ENCODE results near the gene VAV3. TPM values are rescaled to one million over a fixed set of nuclear protein-coding genes. Genes with fewer than 3 reads are reported as not detected.

VAV3 gene
- polyA plus RNA-seq, 1 donor (not counting 4 experiments of a cell fraction or from before 2014, with no cell fraction given), result 19.6 TPM

- Histone ChIP-seq H3K27ac (ENCODE audit: control insufficient read depth, insufficient read depth, low read length) (no peak overlapping the region), H3K27me3 (ENCODE audit: control insufficient read depth, extremely low read depth, insufficient read depth, low read length) (no peaks in the 10 kb centered on the region), H3K9me3 (ENCODE audit: control insufficient read depth, low read depth, low read length) (no peaks in the 10 kb centered on the region), H3K9ac (ENCODE audit: control insufficient read depth, extremely low read depth, insufficient read depth, low read length) (no peak overlapping the region), H3K4me1 (ENCODE audit: control insufficient read depth, extremely low read depth, insufficient read depth, low read length) (no peaks in the 10 kb centered on the region), H2AFZ (ENCODE audit: control insufficient read depth, low read length) (no peak overlapping the region), H4K20me1 (ENCODE audit: control insufficient read depth, extremely low read depth, insufficient read depth, low read length) (no peaks in the 10 kb centered on the region), H3K36me3 (ENCODE audit: control insufficient read depth in 2 of 2, extremely low read depth in 1 of 2, insufficient read depth in 2 of 2, low read length in 2 of 2) (no peaks in the 10 kb centered on the region), H3K79me2 (ENCODE audit: control insufficient read depth, insufficient read depth, low read length) (no peaks in the 10 kb centered on the region), H3K4me2 (ENCODE audit: control insufficient read depth, extremely low read depth, insufficient read depth, low read depth, low read length) (no peak overlapping the region), H3K9me1 (ENCODE audit: control insufficient read depth, extremely low read depth, insufficient read depth, low read length) (no peaks in the 10 kb centered on the region), H3K4me3 (ENCODE audit: control insufficient read depth in 2 of 3, extremely low read depth in 1 of 3, insufficient read depth in 2 of 3, low read depth in 1 of 3, low read length in 3 of 3) (no peak overlapping the region)
- dilution Hi-C loops (cut with MboI; ENCODE audit: extremely low pct_ligation_motif_present, low sequenced_read_pairs), result no loop called here
- TF ChIP-seq, protein P1, sequence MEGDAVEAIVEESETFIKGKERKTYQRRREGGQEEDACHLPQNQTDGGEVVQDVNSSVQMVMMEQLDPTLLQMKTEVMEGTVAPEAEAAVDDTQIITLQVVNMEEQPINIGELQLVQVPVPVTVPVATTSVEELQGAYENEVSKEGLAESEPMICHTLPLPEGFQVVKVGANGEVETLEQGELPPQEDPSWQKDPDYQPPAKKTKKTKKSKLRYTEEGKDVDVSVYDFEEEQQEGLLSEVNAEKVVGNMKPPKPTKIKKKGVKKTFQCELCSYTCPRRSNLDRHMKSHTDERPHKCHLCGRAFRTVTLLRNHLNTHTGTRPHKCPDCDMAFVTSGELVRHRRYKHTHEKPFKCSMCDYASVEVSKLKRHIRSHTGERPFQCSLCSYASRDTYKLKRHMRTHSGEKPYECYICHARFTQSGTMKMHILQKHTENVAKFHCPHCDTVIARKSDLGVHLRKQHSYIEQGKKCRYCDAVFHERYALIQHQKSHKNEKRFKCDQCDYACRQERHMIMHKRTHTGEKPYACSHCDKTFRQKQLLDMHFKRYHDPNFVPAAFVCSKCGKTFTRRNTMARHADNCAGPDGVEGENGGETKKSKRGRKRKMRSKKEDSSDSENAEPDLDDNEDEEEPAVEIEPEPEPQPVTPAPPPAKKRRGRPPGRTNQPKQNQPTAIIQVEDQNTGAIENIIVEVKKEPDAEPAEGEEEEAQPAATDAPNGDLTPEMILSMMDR (optimal IDR thresholded peaks at IDR 0.05 in 1 of 3, IDR thresholded peaks at IDR 0.05 in 1 of 3, conservative IDR thresholded peaks at IDR 0.05 in 1 of 3; ENCODE audit: extremely low read depth in 1 of 3, insufficient read depth in 2 of 3, low read length in 3 of 3), result no peak
- TF ChIP-seq EZH2 (IDR thresholded peaks at IDR 0.05; ENCODE audit: low read length), result no peak
- no peak for DNase-seq (ENCODE audit: low read depth, low spot score)
- no peak for FAIRE-seq
Measured at GRCh38 chr1:107950464-107950863, 14.5 kb downstream of the VAV3 start.

GRCh38 chr1:107949467-107950253 lies 15.3 kb downstream of the VAV3 start:
- Histone ChIP-seq H3K36me3 (ENCODE audit: control insufficient read depth in 2 of 2, extremely low read depth in 1 of 2, insufficient read depth in 2 of 2, low read length in 2 of 2) (no peaks in the 10 kb centered on the region), H2AFZ (ENCODE audit: control insufficient read depth, low read length) (no peak overlapping the region), H3K27ac (ENCODE audit: control insufficient read depth, insufficient read depth, low read length) (no peak overlapping the region), H4K20me1 (ENCODE audit: control insufficient read depth, extremely low read depth, insufficient read depth, low read length) (no peaks in the 10 kb centered on the region), H3K9me1 (ENCODE audit: control insufficient read depth, extremely low read depth, insufficient read depth, low read length) (no peaks in the 10 kb centered on the region), H3K9ac (ENCODE audit: control insufficient read depth, extremely low read depth, insufficient read depth, low read length) (no peak overlapping the region), H3K4me2 (ENCODE audit: control insufficient read depth, extremely low read depth, insufficient read depth, low read depth, low read length) (no peak overlapping the region), H3K4me3 (ENCODE audit: control insufficient read depth in 2 of 3, extremely low read depth in 1 of 3, insufficient read depth in 2 of 3, low read depth in 1 of 3, low read length in 3 of 3) (no peak overlapping the region), H3K27me3 (ENCODE audit: control insufficient read depth, extremely low read depth, insufficient read depth, low read length) (no peaks in the 10 kb centered on the region), H3K79me2 (ENCODE audit: control insufficient read depth, insufficient read depth, low read length) (no peaks in the 10 kb centered on the region), H3K9me3 (ENCODE audit: control insufficient read depth, low read depth, low read length) (no peaks in the 10 kb centered on the region), H3K4me1 (ENCODE audit: control insufficient read depth, extremely low read depth, insufficient read depth, low read length) (no peaks in the 10 kb centered on the region)
- dilution Hi-C loops (cut with MboI; ENCODE audit: extremely low pct_ligation_motif_present, low sequenced_read_pairs), result no loop called here
- DNase-seq (ENCODE audit: low read depth, low spot score), result no peak
- TF ChIP-seq, protein P1 (optimal IDR thresholded peaks at IDR 0.05 in 1 of 3, IDR thresholded peaks at IDR 0.05 in 1 of 3, conservative IDR thresholded peaks at IDR 0.05 in 1 of 3; ENCODE audit: extremely low read depth in 1 of 3, insufficient read depth in 2 of 3, low read length in 3 of 3), result no peak
- TF ChIP-seq EZH2 (IDR thresholded peaks at IDR 0.05; ENCODE audit: low read length), result no peak
- no peak for FAIRE-seq
